NCI-H2171 (cell line): Measurements from ENCODE around the gene ZNRF1.
"Not testable (repeated sequence)": the region's sequence is repeated elsewhere in the genome, so short reads cannot be mapped to it uniquely, and the experiment has no call there.

ENCODE experiments used
- DNase-seq: peaks from one replicate; lab custom pipeline; 2025; lab: John Stamatoyannopoulos, UW

Gene ZNRF1

DNA sequence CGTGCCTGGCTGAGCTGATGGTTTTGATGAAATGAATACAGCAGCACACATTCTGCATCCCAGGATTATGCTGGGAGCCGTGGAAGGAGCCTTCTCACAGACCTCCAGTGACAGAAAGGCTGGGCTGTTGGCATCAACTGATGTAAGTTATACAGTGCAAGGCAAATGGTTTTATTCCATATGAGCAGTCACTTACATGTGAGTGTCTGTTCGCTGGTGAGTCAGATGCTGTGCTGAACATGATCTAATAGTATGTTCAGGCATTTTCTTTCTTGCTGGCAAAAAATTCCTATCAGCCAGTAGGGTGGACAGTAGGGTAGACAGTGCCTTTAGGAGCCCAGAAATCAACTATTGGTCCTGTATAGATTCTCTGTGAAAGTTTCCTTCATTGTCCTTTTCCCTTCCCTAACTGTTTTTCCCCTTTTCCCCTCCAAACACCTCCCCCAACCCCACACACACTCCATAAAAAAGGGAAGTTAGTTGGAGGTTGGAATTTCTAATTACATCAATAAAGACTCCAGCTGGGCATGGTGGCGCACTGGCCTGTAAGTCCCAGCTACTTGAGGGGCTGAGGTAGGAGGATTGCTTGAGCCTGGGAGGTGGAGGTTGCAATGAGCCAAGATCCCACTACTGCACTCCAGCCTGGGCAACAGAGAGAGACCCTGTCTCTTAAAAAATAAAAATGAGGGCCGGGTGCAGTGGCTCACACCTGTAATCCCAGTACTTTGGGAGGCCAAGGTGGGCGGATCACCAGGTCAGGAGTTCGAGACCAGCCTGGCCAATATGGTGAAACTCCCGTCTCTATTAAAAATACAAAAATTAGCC, 81.6 kb downstream of the ZNRF1 start:
- no peak for DNase-seq

DNA sequence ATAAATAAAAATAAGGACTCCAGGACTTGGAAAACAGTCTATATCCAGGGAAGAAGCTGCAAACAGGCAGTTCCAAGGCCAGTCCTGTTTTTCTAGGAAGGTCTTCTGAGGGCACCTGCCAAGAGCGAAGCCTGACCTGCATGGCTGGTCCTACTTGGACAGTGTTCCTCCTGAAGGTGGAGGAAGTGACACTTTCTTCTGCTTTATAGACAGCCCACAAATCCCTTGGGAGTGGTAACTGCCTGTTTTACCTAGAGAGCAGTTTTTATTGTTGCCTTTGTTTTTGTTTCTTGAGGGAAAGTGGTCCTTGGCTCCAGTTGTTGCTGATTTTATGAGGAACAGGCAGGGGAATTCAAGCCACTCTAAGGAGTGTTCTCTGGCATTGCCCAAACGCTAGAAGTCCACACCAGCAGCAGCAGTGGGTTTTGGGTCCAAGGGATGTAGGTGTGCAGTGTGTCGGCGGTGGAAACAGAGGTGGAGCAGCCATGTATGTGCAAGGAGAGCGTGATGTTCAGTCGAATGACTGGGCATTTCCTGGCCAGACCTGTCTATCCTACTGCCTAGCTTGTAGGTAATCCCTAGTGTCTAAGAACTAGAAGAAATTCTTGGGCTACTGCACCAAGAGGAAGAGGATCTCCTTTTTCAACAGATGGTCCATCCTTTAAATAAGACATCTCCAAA, 82.5 kb downstream of the ZNRF1 start:
- no peak for DNase-seq

DNA sequence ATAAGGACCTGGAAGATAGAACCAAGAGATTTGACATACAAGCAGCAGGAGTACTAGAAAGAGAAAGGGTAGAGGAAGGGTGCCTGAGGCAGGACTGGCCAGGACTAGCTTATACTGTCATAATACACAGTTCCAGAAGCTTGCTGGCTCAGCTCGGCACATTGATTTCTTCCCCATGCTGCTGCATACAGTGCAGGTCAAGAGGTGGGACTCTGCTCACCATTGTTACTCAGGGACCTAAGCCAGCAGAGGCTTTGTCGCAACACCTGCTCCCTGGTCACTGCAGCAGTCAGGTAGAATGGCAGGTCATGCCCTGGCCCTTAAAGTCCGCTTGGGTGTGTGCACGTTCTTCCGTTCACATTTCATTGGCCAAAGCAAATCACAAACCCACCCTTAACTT, 85.0 kb downstream of the ZNRF1 start:
- no peak for DNase-seq

DNA sequence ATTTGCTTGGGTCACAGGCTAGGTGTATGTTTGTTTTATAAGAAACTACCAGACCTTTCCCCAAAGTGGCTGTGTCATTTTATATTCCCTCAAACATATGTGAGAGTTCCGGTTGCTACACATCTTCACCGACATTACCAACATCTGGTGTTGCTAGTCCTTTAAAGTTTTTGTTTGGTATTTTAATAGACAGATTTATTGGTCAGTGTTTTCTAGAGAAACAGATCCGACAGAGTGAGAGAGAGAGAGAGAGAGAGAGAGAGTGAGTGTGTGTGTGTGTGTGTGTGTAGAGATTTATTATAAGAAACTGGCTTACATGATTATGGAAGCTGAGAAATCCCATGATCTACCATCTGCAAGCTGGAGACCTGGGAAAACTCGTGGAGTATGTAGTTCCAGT, 86.7 kb downstream of the ZNRF1 start:
- DNase-seq: no peak

DNA sequence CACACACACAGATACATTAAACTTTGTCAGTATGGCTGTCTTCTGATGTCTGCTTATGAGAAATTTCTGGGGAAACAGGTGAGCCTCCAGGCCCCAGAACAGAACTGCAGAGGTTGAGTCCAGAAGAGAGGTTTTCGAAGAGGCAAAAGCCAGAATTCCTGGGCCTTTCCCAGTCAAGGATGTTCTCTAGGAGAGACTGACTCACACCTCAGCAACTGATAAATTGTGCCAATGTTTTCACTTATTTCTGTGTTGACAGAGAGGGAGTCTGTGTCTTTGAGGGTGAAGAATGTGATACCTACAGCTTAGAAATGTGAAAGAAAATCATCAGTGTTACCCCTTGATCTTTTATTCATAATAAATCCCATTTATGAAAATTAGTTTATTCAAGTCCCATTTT, 87.5 kb downstream of the ZNRF1 start:
- DNase-seq: no peak

DNA sequence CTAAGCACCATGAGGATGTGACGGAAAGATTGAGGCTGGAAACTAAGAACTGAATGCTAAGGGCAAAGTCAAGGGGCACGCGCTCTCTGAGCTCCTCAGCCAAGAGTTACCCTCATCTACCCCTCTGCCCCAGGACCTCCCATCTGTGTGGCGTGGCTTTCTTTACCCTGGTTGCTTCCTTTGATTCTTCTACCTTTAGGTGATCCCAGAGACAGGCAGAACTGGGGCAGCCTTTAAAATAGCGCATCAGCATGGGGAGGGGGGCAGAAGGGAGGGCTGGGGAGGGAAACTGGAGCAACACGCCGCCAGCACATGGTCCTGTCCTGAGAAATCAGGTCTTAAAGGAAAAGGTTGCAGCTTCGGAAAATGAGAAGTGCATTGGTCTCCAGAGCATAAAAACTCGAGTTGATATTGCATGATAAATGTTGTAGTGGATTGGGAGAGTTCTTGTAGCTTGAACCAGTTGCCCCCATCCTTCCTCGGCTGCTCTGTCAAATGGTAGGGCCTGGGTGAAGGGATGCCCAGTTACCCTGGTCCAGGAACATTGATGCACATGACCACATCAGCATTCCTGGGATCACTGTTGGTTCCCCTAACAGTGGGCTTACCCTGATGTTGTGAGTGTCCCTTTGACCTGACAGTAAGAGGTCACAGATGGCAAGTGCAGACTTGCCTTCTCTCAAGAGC, 88.0 kb downstream of the ZNRF1 start:
- no peak for DNase-seq

DNA sequence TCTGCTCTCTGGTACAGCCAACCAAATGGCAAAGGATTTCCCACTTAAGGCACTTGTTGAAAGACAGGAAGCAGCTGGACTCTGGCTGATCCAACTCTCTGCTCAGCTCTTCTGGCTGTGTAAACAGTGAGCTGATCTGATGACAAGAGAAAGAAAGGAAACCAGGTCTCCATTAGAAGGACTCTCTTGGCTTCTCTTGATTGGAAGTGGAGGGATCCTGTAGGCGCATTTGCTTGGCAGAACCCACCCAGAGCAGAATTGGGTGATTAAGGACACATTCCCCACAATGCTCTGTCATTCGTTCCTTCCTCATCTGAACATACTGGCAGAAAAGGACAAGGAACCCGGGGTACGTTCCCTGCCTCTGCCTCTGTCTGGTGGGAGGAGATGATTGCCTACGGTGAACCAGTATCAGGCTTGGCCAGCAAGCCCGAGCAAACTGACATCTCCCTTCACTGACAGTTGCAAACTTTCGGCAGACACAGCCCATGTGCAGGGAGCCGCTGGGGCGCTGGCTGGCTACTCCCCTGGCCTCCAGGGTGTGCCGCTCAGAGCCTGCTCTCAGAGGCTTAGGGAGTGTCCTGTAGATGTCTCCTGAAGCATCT, 88.7 kb downstream of the ZNRF1 start:
- DNase-seq: no peak

DNA sequence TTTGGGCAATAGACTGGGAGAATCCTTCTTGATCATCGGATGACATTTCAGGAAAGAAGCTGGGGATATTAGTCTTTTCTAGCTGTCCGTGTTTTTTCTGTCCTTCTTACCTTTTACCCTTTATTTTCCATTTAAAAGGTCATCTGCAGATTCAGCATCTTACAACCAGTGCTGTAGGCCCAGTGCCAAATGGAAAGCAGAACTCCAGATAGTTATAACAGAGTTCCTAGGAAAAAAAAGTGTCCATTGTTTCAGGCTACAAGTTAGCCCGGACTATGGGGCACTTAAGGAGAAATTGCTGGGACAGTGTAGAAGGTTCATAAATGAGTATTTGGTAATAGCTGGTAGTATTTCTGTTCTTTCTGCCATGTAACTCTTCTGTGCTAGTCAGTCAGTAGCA, 89.4 kb downstream of the ZNRF1 start:
- no peak for DNase-seq

DNA sequence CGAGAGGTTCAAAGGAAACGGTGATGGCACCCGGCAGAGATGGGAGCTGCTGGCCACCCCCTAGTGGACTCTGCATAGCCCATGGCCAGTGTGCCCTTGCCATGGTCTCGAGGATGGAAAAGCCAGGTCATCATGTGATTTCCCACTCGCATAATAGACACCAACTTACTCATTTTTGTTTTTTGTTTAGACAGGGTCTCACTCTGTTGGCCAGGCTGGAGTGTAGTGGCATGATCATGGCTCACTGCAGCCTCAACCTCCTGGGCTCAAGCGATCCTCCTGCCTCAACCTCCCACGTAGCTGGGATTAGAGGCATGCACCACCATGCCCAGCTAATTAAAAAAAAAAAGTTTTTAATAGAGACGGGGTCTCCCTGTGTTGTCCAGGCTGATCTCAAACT, 90.1 kb downstream of the ZNRF1 start:
- DNase-seq: no peak

DNA sequence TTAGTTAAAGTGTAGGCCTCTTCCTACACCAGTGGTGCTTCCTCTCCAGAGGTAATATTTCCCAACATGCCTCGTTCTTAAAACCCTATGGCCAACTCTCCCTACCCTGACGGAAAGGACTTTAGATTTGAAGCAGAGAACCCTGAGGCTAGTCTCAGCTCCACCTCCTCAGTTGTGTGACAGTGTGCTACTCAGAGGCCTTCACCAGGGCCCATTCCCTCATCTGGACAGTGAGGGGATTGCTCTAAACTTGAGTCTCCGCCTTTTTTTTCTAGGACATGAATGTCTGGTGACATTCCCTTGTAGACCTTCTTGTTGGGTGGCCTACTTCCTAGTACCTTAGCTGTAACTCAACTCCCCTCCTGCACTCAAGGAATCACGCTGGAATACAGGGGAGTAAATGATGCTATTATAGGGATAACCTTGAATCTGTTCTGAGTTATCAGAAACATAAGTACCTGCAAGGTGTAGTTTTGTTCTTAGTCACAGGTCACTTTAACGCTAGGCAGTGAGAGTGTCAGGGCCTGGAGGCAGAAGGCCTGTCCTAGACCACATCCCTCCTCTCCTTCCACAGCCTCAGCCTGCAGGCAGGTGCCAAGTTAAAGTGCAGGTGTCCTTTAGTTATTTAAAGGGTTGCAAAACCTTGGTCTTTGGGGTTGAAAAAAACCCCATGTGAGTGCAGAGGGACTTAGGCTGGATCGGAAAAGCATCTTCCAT, 90.8 kb downstream of the ZNRF1 start:
- DNase-seq: no peak

DNA sequence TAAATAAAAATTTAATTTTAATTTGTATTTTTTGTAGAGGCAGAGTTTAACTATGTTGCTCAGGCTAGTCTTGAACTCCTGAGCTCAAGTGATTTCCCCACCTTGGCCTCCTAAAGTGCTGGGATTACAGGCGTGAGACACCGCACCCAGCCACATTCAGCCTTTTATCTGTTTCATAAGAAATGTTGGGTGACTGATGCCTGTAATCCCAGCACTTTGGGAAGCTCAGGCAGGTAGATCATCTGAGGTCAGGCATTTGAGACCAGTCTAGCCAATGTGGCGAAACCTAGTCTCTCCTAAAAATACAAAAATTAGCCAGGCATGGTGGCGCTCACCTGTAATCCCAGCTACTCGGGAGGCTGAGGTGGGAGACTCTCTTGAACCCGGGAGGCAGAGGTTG, 92.1 kb downstream of the ZNRF1 start:
- DNase-seq: not testable (repeated sequence)

DNA sequence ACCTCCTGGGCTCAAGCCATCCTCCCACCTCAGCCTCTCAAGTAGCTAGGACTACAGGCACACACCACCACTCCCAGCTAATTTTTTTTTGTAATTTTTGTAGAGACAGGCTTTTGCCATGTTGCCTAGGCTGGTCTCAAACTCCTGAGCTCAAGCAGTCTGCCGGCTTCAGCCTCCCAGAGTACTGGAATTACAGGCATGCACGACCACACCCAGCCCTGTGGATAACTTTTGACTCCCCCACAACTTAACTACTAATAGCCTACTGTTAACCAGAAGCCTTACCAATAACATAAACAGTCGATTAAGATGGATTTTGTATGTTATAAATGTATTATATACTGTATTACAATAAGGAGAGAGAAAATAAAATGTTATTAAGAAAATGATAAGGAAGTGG, 92.8 kb downstream of the ZNRF1 start:
- not testable (repeated sequence) for DNase-seq

DNA sequence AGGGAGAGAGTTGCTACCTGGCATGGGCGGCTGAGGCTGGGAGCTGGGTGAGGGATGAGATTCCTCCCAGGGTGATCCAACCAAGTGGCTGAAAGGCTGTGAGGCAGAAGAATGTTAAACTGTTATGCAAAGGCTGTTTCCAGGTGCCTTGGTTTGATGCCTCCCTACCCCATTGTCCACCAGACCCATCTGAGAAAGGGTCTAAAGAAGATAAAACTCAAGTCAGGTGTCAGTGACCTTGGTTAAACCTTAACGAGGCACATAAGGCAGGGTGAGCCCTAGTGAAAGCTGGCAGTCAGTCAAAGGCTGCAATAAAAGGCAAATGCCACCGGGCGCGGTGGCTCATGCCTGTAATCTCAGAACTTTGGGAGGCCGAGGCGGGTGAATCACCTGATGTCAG, 94.0 kb downstream of the ZNRF1 start:
- DNase-seq: no peak

DNA sequence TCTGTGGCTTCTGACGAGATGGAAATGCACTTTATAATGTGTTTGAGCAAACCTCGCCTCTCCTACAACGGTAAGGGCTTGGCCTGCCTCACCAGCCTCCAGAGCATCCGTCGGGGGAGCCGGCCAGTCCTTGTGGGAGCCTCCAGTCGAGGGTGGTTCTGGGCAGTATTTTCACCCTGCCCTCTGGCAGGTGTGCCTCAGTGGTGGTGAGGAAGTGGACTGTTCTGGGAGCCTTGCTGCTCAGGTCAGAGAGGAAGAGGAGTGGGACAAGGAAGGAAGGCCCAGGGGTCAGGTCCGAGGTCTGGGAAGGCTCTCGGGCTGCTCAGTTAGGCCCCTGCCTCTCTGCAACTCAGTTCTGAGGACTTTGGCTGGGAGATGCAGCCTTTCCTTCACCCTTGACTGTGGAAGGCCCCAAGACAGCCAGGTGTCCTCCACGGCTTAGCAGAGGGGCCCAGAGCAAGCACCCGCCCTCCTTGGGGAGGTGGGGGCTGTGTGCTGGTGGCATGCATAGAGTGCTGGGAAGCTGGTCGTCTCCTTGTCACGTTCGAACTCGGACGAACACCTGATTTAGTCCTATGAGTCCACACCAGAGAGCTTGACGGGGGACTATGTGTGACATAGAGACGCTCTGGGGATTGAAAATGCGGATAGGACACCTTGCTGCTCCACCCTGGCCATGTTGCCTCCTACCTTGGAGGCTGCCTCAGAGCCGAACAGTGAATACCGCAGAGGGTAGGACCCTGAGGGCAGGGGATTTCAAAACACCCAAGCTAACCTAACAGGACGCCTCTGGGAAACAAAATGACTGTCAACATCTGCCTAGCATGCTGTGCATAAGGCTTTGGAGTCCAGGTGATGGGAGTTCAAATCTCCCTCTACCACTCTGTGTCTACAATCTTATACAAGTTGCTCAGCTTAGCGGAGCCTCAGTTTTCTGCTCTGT, 95.0 kb downstream of the ZNRF1 start:
- no peak for DNase-seq

DNA sequence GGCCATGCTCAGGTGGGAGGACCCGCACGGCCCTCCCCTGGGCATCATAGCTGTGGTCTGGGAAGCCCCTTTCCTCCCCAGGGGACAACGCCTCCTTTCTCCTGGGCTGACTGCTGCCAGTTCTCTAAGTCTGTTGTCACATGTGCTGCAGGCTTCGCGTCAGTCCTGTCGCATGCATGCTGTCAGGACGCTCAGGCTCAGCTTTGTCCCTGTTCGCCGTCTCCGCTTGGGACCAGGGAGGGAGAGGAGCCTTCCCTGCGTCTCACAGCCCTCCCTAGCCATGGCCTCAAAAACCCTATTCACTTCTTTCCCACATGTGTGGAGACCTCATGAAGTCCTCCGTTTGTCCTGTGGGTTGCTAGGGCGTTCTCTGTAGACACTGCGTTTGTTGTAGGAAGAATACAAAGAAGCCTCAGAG, 96.4 kb downstream of the ZNRF1 start:
- no peak for DNase-seq

DNA sequence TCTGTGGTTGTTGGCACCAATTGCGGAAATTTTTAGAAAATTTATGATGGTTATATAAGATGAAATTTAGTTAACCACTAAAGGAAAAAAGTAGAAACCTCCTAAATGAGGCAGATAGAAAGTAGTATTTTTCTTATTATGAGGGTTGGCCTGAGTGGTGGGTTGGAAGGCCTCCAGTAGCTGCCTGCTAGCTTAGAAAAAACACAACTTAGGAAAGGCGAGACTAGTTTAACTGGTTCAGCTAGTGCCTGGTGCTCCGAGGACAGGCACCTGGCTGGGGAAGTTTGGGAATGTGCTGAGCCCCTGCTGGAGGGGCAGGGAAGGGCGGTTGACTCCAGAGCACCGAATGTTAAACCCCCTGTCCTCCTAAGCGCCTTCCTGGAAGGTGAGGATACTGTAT, 97.8 kb downstream of the ZNRF1 start:
- DNase-seq: no peak

DNA sequence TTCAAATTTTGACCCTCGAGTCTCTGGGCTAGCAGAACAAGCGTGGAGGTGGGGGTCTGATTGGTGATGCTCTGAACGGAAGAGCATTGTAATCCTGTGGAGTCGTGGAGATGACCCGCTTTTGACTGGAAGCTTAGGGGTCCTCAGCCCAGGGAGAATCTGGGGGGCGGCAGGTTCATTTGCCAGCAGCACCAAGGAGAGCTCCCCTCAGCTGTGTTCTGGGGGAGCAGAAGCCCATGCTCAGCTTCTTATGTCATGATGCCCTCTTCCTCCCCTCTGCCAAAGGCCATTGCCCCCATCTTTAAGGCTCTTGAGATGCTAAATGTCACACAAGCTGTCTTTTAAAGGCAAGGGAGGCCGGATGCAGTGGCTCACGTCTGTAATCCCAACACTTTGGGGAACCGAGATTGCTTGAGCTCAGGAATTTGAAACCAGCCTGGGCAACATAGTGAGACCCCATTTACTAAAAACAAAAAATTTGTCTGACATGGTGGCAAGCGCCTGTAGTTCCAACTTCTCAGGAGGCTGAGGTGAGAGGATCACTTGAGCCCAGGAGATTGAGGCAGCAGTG, 98.5 kb downstream of the ZNRF1 start:
- DNase-seq: no peak

DNA sequence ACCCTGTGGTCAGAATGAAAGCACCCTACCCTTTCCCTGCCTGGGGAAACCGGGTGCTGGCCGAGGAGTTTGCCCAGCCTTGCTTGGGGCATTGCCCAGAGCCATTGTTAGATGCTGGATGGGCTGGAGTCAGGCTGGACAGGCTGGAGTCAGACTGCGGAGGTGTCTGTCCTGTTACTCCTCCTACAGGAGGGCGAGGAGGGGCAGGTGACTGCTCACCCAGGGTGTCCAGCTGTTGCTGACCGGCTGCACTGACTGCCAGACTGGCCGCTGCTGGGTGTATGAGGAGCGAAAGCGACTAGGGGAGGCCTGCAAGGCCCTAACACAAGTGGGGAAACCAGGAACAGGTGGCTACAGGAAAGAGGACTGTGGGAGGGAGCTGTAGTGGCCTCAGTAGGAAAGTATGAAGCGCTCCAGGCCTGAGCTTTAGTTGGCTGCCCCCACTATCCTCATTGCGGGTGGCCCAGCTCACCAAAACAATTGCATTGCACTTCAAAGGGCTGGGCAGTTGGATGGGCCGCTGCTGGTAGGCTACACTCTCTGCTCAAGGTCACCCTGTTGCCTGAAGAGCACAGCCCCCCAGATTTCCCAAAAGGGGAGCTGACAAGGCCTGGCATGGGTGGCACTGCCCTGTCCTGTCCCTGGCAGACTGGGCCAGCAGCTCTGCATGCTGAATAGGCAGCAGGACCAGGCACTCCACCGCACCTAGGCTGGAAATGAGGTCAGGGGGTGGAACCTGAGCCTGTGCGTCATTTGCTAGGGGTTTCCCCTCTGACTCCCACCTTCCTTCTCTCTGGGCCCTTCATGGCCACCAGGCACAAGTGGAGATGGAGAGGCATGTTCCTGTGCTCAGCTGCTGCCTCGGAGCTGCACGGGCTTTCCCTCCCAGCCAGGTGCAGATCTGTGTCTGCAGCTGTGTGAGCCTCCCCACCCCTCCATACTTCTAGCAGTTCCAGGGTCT, 99.4 kb downstream of the ZNRF1 start:
- no peak for DNase-seq

DNA sequence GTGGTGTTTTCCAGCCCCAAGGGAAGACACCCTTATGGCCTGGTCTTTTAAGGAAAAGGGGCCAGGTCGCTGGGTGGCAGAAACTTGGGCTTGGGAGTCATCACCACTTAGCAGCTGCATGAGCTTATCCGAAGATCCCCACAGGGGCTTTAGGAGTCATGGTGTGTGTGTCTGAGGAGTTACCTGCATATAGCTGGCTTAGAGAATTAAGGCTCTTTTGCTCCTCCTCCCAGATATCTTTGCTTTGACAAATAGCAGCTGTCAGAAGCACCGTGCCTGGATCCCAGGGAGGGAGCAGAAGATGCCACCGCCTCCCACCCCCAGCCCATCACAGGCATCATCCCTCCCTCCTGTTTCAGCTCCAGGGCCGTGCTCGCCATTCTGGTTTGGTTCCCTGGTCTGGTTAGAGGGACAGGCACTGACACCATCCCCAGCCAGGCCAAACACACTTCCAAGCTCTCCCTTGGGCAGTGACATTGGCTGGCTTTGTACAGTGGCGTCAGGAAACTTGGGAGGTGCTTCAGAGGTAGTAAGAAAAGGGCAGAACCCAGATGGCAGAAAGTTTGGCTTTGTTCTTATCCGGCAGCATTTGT, 100.3 kb downstream of the ZNRF1 start:
- DNase-seq: no peak
